GM12892 (cell line): ENCODE results near the gene KDM6A.

ENCODE experiments used
- POLR2A ChIP-seq: IDR thresholded peaks from 2 replicates; pipeline ENCODE4 v1.6.1; 2011; ENCODE audit warnings: low read depth, low read length, control low read depth
- TAF1 ChIP-seq: IDR thresholded peaks from 2 replicates; pipeline ENCODE4 v1.6.1; 2011; ENCODE audit warnings: low read depth, mild to moderate bottlenecking, control low read depth, low read length, borderline replicate concordance

GRCh38 chrX:45154033-45154360 lies 281.0 kb downstream of the KDM6A start:
- TF ChIP-seq POLR2A (no peak), TAF1 (no peak)
